HEK293 (cell line): Measurements from ENCODE around the gene FOXC1.

Source experiments
- CTCF ChIA-PET: fragments of 350-600 bp; formaldehyde crosslinking; extraction: SDS; loops from one replicate; lab custom pipeline; 2021; ENCODE audit warnings: antibody characterized with exemption; lab: Yijun Ruan, JAX
- POLR2A ChIA-PET: fragments of 300-600 bp; formaldehyde crosslinking; extraction: SDS; loops from one replicate; lab custom pipeline; 2020; ENCODE audit warnings: antibody characterized with exemption, inconsistent platforms; lab: Yijun Ruan, JAX
- H3K27ac ChIP-seq: fragments of 200-500 bp; sonication (Bioruptor generic); 2 replicates; pipeline ENCODE4 v1.5.1; 2014; ENCODE audit warnings: low read depth, low read length, control low read depth, inconsistent platforms; ENCODE audit errors: extremely low read depth
- H3K36me3 ChIP-seq, 2 experiments: fragments of 200-500 bp in 1 of 2; sonication (Bioruptor generic) in 1 of 2; 1 replicate in 1 of 2; 2 replicates in 1 of 2; pipeline ENCODE4 v1.5.1; 2014 to 2017; ENCODE audit warnings: inconsistent platforms in 2 of 2, low read length in 2 of 2; ENCODE audit not compliant: control insufficient read depth in 2 of 2, insufficient read depth in 1 of 2
- H3K4me1 ChIP-seq: fragments of 200-500 bp; sonication (Bioruptor generic); 2 replicates; pipeline ENCODE4 v1.5.1; 2014; ENCODE audit warnings: mild to moderate bottlenecking, low read length, inconsistent platforms; ENCODE audit not compliant: control insufficient read depth, insufficient read depth
- H3K4me3 ChIP-seq: 2 replicates; pipeline ENCODE4 v1.5.1; 2011; ENCODE audit warnings: low read depth, mild to moderate bottlenecking, control low read depth, low read length, moderate library complexity
- H3K9me3 ChIP-seq: fragments of 200-500 bp; sonication (Bioruptor generic); 2 replicates; pipeline ENCODE4 v1.5.1; 2014; ENCODE audit warnings: low read depth, low read length, inconsistent platforms; ENCODE audit not compliant: control insufficient read depth, insufficient read depth
- IKZF3 ChIP-seq: fragments of 450-650 bp; IDR thresholded peaks from 2 replicates; pipeline ENCODE4 v1.5.0; 2018; ENCODE audit warnings: missing biosample characterization, mild to moderate bottlenecking, missing genetic modification characterization, moderate library complexity
- INSM2 ChIP-seq: fragments of 450-650 bp; formaldehyde crosslinking; IDR thresholded peaks from 2 replicates; pipeline ENCODE4 v1.5.1; 2016; ENCODE audit warnings: missing biosample characterization, missing genetic modification characterization
- REST ChIP-seq: fragments of 450-650 bp; formaldehyde crosslinking; IDR thresholded peaks from 2 replicates; pipeline ENCODE4 v1.5.1; 2016; ENCODE audit warnings: missing biosample characterization, missing genetic modification characterization
- ZBTB20 ChIP-seq: fragments of 450-650 bp; formaldehyde crosslinking; IDR thresholded peaks from 2 replicates; pipeline ENCODE4 v1.5.1; 2016; ENCODE audit warnings: missing biosample characterization, missing genetic modification characterization
- ZBTB6 ChIP-seq: fragments of 450-650 bp; formaldehyde crosslinking; IDR thresholded peaks from 2 replicates; pipeline ENCODE4 v1.5.1; 2017; ENCODE audit warnings: missing biosample characterization, missing genetic modification characterization
- ZBTB7A ChIP-seq: fragments of 450-650 bp; formaldehyde crosslinking; IDR thresholded peaks from 2 replicates; pipeline ENCODE4 v1.5.1; 2016; ENCODE audit warnings: low read depth, missing biosample characterization, missing genetic modification characterization
- ZFHX2 ChIP-seq: fragments of 450-650 bp; formaldehyde crosslinking; conservative IDR thresholded peaks from 2 replicates; pipeline ENCODE4 v1.5.1; 2016; ENCODE audit warnings: missing biosample characterization, missing genetic modification characterization
- ZNF148 ChIP-seq: fragments of 450-650 bp; formaldehyde crosslinking; IDR thresholded peaks from 2 replicates; pipeline ENCODE4 v1.5.0; 2017; ENCODE audit warnings: missing biosample characterization, missing genetic modification characterization, borderline replicate concordance
- ZNF155 ChIP-seq: fragments of 450-650 bp; formaldehyde crosslinking; IDR thresholded peaks from 2 replicates; pipeline ENCODE4 v1.5.1; 2016; ENCODE audit warnings: missing biosample characterization, missing genetic modification characterization
- ZNF202 ChIP-seq: fragments of 450-650 bp; formaldehyde crosslinking; IDR thresholded peaks from 2 replicates; pipeline ENCODE4 v1.5.1; 2016; ENCODE audit warnings: missing biosample characterization, missing genetic modification characterization, borderline replicate concordance
- ZNF23 ChIP-seq: fragments of 450-650 bp; formaldehyde crosslinking; IDR thresholded peaks from 2 replicates; pipeline ENCODE4 v1.5.1; 2016; ENCODE audit warnings: missing biosample characterization, missing genetic modification characterization, borderline replicate concordance
- ZNF335 ChIP-seq: fragments of 450-650 bp; formaldehyde crosslinking; conservative IDR thresholded peaks from 2 replicates; pipeline ENCODE4 v1.5.1; 2016; ENCODE audit warnings: missing biosample characterization, missing genetic modification characterization
- ZNF449 ChIP-seq: fragments of 450-650 bp; formaldehyde crosslinking; IDR thresholded peaks from 2 replicates; pipeline ENCODE4 v1.5.1; 2017; ENCODE audit warnings: missing biosample characterization, mild to moderate bottlenecking, missing genetic modification characterization, moderate library complexity
- ZNF776 ChIP-seq: fragments of 450-650 bp; formaldehyde crosslinking; IDR thresholded peaks from 2 replicates; pipeline ENCODE4 v1.5.0; 2017; ENCODE audit warnings: missing biosample characterization, missing genetic modification characterization, borderline replicate concordance
- ZNF843 ChIP-seq: fragments of 450-650 bp; formaldehyde crosslinking; IDR thresholded peaks from 2 replicates; pipeline ENCODE4 v1.5.1; 2016; ENCODE audit warnings: missing biosample characterization, missing genetic modification characterization

FOXC1 gene

GRCh38 chr6:1600063-1600763, 9.5 kb upstream of the FOXC1 start (continued):
- no peak for TF ChIP-seq ZNF776 (tag by site-specific recombination)
- TF ChIP-seq ZBTB6 (tag by site-specific recombination), result no peak
- TF ChIP-seq ZBTB7A, result no peak
- TF ChIP-seq, all 188 proteins: peak for 8

- POLR2A ChIA-PET, result no interaction called here
- Histone ChIP-seq H3K4me3 (no peak overlapping the region), H3K9me3 (no peaks in the 10 kb centered on the region), H3K36me3 (no peaks in the 10 kb centered on the region), H3K27ac (peak overlapping the region; percentile 50; the same call in 1 of the 2 replicates), H3K4me1 (peaks cover 38% of the 10 kb centered on the region)
- CTCF ChIA-PET, result interaction anchor here (0.6 to 1.8 kb wide), 6 partner anchors 158 to 1033 kb away, joined by 3 to 7 read pairs (median 5); no protein-coding TSS in a partner anchor
- TF ChIP-seq ZNF335 (tag by site-specific recombination) (peak; percentile 51; the same call in 1 of the 2 replicates), ZFHX2 (tag by site-specific recombination) (no peak), ZNF155 (tag by site-specific recombination) (no peak), IKZF3 (tag by site-specific recombination) (0 out of 2 replicates have a peak, but pooled peaks have one; percentile 29), ZNF148 (tag by site-specific recombination) (no peak), ZBTB20 (tag by site-specific recombination) (peak; percentile 32; the same call in 1 of the 2 replicates)
Observed at GRCh38 chr6:1600764-1601157, 9.0 kb upstream of the FOXC1 start.

GRCh38 chr6:1601158-1602048, 8.3 kb upstream of the FOXC1 start:
- CTCF ChIA-PET, result interaction anchor here (0.6 to 2.2 kb wide), 6 partner anchors 157 to 848 kb away, joined by 3 to 11 read pairs (median 4); no protein-coding TSS in a partner anchor
- H3K36me3 ChIP-seq, result no peaks in the 10 kb centered on the region
- POLR2A ChIA-PET, result no interaction called here
- peaks cover 38% of the 10 kb centered on the region for H3K4me1 ChIP-seq
- H3K27ac ChIP-seq, result peak overlapping the region; percentile 50; the same call in 1 of the 2 replicates
- H3K9me3 ChIP-seq, result no peaks in the 10 kb centered on the region
- TF ChIP-seq ZNF843 (tag by site-specific recombination) (0 out of 2 replicates have a peak, but pooled peaks have one; percentile 24), ZNF202 (tag by site-specific recombination) (no peak), ZNF449 (no peak), ZNF23 (tag by site-specific recombination) (no peak), ZBTB20 (tag by site-specific recombination) (peak; percentile 4; the same call in 1 of the 2 replicates), REST (tag by site-specific recombination) (no peak), ZBTB6 (tag by site-specific recombination) (no peak), IKZF3 (tag by site-specific recombination) (no peak), INSM2 (tag by site-specific recombination) (no peak)
- H3K4me3 ChIP-seq, result no peak overlapping the region
